Upper lobe of right lung (tissue), 1 donor: ENCODE measurements around the gene GLB1L3. TPM values are rescaled to one million over a fixed set of nuclear protein-coding genes. Genes with fewer than 3 reads are reported as not detected.
A peak's percentile ranks its signal among the peaks of the same experiment; 100 is the strongest.
"Not testable (repeated sequence)": the region's sequence is repeated elsewhere in the genome, so short reads cannot be mapped to it uniquely, and the experiment has no call there.

ENCODE experiments used
- ATAC-seq: fragments of 200-7000 bp; cut with Tn5 transposase; one replicate; pipeline ENCODE4 v1.9.1; 2020; ENCODE audit warnings: mild to moderate bottlenecking, moderate library complexity
- DNase-seq: peaks from one replicate; pipeline ENCODE4 v3.0.0-alpha.2; 2020
- H3K27ac ChIP-seq: fragments of 200-600 bp; one replicate; pipeline ENCODE4 v1.8.0; 2022
- H3K27me3 ChIP-seq: fragments of 200-600 bp; one replicate; pipeline ENCODE4 v1.8.0; 2022; ENCODE audit warnings: mild to moderate bottlenecking
- H3K36me3 ChIP-seq: fragments of 200-600 bp; one replicate; pipeline ENCODE4 v1.8.0; 2022
- H3K4me1 ChIP-seq: fragments of 200-600 bp; one replicate; pipeline ENCODE4 v1.8.0; 2022
- H3K4me3 ChIP-seq: fragments of 200-600 bp; one replicate; pipeline ENCODE4 v1.8.0; 2022; ENCODE audit warnings: mild to moderate bottlenecking
- H3K9me3 ChIP-seq: fragments of 200-600 bp; one replicate; pipeline ENCODE4 v1.8.0; 2022
- intact Hi-C: fragments of 100-400 bp; cut with DNase I; formaldehyde crosslinking; loops from one replicate; pipeline ENCODE4 v1.11.0; 2022
- total RNA-seq: library from RNA; stranded (reverse); fragmentation: NEBNext Ultra II Directional; extraction: Animal tissue kit (Norgen Biotek cat#: 25700); gene quantifications from one replicate; pipeline ENCODE4 v1.2.1, GENCODE V29; 2021
- TF ChIP-seq, protein P1 (sequence below): fragments of 200-600 bp; IDR thresholded peaks from one replicate; pipeline ENCODE4 v1.8.0; 2022; ENCODE audit warnings: antibody characterized with exemption
- donor health status: DM: no; HTN: yes; CAD: no; lungs with severe emphysema.

GLB1L3 gene
- total RNA-seq, 1 donor from 2014 or later: 0.43 TPM

DNA sequence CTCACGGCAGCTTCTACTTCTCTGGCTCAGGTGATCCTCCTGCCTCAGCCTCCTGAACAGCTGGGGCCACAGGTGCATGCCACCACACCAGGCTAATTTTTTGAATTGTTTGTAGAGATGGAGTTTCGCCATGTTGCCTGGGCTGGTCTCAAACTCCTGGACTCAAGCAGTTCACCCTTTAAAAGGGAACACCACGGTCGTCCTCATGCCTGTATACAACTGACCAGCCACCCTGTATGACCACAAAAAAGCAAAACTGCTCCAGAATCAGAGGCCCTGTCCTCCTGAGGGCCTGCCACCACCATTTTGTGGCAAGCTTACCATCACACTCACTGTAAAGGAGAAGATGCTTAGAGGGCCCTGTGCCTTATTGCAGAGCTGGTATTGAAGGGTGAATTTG, 2.2 kb downstream of the GLB1L3 start:
- intact Hi-C loops: no loop called here
- no peak overlapping the region for H3K4me3 ChIP-seq
- ATAC-seq: no peak
- DNase-seq: no peak
- TF ChIP-seq, protein P1, sequence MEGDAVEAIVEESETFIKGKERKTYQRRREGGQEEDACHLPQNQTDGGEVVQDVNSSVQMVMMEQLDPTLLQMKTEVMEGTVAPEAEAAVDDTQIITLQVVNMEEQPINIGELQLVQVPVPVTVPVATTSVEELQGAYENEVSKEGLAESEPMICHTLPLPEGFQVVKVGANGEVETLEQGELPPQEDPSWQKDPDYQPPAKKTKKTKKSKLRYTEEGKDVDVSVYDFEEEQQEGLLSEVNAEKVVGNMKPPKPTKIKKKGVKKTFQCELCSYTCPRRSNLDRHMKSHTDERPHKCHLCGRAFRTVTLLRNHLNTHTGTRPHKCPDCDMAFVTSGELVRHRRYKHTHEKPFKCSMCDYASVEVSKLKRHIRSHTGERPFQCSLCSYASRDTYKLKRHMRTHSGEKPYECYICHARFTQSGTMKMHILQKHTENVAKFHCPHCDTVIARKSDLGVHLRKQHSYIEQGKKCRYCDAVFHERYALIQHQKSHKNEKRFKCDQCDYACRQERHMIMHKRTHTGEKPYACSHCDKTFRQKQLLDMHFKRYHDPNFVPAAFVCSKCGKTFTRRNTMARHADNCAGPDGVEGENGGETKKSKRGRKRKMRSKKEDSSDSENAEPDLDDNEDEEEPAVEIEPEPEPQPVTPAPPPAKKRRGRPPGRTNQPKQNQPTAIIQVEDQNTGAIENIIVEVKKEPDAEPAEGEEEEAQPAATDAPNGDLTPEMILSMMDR: no peak
- H3K9me3 ChIP-seq: no peaks in the 10 kb centered on the region
- no peak overlapping the region for H3K27ac ChIP-seq
- peaks cover 15% of the 10 kb centered on the region for H3K4me1 ChIP-seq
- peaks cover 71% of the 10 kb centered on the region for H3K27me3 ChIP-seq
- no peaks in the 10 kb centered on the region for H3K36me3 ChIP-seq

DNA sequence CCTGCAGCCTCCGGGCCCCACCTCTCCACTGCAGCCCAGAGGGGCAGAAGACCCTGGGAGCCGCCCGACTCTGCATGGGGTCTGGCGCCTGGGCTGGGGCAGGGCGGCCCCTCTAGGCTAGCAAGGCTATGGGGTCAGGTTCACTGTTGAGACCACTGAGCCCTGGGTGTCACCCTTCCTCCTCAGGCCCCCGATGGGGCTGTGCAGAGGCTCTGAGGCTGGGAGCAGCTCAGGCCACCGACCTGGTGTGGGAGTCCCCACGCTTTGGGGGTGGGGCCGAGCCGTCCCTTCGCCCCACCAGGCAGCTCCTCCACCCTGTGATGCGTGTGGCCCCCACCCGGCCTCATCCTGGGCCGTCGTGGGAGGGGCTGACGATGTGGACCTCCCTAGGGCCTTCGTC, 5.5 kb downstream of the GLB1L3 start:
- H3K4me1 ChIP-seq, H3K27ac ChIP-seq, H3K9me3 ChIP-seq, H3K36me3 ChIP-seq, intact Hi-C loops, DNase-seq, H3K4me3 ChIP-seq: not testable (repeated sequence)
- H3K27me3 ChIP-seq: peaks cover 38% of the 10 kb centered on the region
- peak; percentile 29 for ATAC-seq

DNA sequence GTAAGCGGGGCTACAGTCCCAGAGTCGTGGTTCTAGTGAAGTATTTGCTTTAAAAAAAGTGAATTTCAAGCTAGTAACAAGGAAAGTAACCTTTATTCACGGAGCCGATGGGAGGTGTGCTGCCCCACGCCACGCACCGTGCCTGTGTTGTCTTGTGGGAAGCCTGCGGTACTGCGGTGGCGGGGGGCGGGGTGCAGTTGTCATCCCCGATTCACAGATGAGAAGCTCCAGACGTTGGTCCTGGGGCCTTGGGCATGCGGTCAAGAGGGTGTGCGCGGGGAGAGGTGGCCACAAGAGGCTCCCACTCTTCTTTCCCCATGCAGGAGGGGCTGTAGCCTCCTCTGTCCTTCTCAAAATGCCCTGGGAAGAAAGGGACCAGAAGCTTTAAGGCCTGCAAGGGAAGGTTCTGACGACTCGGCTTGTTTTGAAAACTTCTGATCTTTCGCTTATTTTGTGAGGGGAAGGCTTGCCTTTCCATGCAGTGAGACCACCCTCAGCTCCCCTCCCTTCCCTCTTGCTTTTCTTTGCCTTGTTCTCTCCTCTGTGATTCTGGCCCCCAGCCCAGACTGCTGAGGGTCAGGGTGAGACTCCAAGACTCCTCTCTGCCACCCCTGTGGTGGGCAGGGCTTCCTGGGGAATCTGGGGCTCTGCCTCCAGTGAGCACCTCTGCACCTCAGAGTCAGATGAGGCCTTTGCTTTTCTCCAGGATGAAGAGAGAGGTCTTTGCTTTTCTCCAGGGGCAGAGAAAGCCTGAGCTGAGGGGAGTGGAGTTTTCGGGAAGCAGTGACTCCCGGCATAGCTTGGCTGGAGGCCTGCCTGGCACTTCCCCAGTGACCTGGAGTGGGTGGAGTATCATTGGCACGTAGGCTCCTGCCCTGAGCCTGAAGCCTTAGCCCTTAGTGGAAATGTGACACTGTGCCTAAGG, 6.2 kb downstream of the GLB1L3 start:
- ATAC-seq (peak; percentile 88), DNase-seq (peak; percentile 81)
- Histone ChIP-seq H3K4me1 (no peaks in the 10 kb centered on the region), H3K4me3 (no peak overlapping the region), H3K36me3 (no peaks in the 10 kb centered on the region), H3K27ac (no peak overlapping the region), H3K9me3 (no peaks in the 10 kb centered on the region), H3K27me3 (peaks cover 31% of the 10 kb centered on the region)
- TF ChIP-seq, protein P1: no peak
- intact Hi-C loops: no loop called here

DNA sequence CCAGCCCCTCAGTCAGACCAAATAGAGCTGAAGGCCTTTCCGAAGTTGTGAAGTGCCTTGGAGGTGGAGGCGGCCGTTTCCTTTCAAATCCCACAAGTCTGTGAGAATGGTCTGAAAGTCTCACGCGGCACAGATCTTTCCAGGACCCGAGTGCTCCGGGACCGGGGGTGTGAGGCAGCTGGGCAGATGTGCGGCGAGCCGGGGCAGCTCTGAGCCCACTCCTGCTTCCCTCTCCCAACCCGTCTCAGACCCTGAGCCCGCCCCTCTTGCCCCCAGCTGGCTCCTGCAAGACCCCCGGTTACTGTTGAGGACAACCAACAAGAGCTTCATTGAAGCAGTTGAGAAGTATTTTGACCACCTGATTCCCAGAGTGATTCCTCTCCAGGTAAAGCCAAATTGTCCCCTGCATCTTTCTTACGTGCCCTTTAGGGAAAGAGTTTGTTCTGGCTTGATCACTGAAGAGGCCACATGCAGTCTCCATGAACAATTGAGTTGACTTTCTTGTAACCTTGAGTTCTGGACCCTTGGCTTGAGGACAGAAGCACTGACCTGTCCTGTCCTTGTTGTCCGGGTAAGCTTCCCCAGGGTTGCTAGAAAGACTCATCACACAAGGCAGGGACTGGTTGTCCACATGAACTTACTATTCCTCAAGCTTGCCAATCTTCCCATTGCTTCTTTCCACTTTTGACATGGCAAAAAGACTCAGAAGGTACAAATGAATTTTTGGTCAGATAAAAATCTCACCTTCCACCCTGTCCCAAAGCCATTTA, 7.5 kb downstream of the GLB1L3 start:
- DNase-seq (no peak), ATAC-seq (no peak)
- intact Hi-C loops: no loop called here
- no peak overlapping the region for H3K4me3 ChIP-seq
- H3K27me3 ChIP-seq: peaks cover 19% of the 10 kb centered on the region
- no peaks in the 10 kb centered on the region for H3K4me1 ChIP-seq
- TF ChIP-seq, protein P1: no peak
- no peak overlapping the region for H3K27ac ChIP-seq
- no peaks in the 10 kb centered on the region for H3K36me3 ChIP-seq
- no peaks in the 10 kb centered on the region for H3K9me3 ChIP-seq

DNA sequence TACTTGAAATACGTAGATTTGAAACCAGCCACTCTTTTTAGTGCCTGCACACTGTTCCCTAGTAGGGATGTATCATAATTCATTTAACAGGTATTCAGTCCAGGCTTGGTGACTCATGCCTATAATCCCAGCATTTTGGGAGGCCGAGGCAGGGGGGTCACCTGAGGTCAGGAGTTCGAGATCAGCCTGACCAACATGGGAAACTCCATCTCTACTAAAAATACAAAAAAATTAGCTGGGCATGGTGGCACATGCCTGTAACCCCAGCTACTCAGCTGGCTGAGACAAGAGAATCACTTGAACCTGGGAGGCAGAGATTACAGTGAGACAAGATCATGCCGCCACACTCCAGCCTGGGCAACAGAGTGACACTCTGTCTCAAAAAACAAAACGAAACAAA, 8.2 kb downstream of the GLB1L3 start:
- ATAC-seq, H3K4me1 ChIP-seq, H3K27ac ChIP-seq, H3K9me3 ChIP-seq, H3K36me3 ChIP-seq, DNase-seq, H3K4me3 ChIP-seq, intact Hi-C loops: not testable (repeated sequence)
- H3K27me3 ChIP-seq: peaks cover 14% of the 10 kb centered on the region

DNA sequence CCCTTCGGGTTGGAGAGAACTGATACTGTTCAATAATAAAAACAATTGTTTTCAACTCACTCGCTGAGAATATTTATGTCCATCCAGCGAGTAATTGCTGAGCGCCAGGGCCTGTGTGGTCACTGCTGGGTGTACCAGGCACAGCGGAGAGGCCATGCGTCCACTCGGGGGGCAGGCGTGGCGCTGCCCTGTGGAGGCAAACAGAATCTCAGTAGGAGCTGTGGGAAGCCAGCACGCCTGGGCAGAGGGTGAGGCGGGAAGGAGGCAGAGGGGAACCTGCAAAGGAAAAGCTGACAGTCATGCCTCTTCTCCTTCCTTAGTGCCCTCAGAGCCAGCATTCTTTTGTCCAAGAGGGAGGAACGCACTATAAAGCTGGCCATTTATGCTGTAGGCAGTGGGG, 11.4 kb downstream of the GLB1L3 start:
- H3K27ac ChIP-seq: no peak overlapping the region
- no peak overlapping the region for H3K4me3 ChIP-seq
- TF ChIP-seq, protein P1: no peak
- intact Hi-C loops: no loop called here
- ATAC-seq (no peak), DNase-seq (no peak)
- no peaks in the 10 kb centered on the region for H3K36me3 ChIP-seq
- H3K4me1 ChIP-seq: no peaks in the 10 kb centered on the region
- H3K9me3 ChIP-seq: no peaks in the 10 kb centered on the region
- no peaks in the 10 kb centered on the region for H3K27me3 ChIP-seq
